Smooth muscle cell (in vitro differentiated cells): ENCODE measurements around the gene ZNF469. TPM values are rescaled to one million over a fixed set of nuclear protein-coding genes. Genes with fewer than 3 reads are reported as not detected.

Experiments used
- DNase-seq: peaks from one replicate; lab custom pipeline; 2025; ENCODE audit not compliant: unreplicated experiment; lab: John Stamatoyannopoulos, UW
- H2AFZ ChIP-seq: fragments of 200-600 bp; sonication (generic); 2 replicates; pipeline ENCODE4 v1.6.0; 2016; ENCODE audit warnings: antibody characterized with exemption, low read depth, mild to moderate bottlenecking
- H3F3A ChIP-seq: fragments of 200-600 bp; sonication (generic); 2 replicates; pipeline ENCODE4 v1.6.0; 2017; ENCODE audit warnings: antibody characterized with exemption, low read depth
- H3K27ac ChIP-seq: fragments of 200-600 bp; sonication (generic); 2 replicates; pipeline ENCODE4 v1.5.1; 2016; ENCODE audit warnings: low read depth, mild to moderate bottlenecking
- H3K27me3 ChIP-seq: fragments of 200-600 bp; sonication (generic); 2 replicates; pipeline ENCODE4 v1.6.1; 2016; ENCODE audit warnings: low read depth, mild to moderate bottlenecking
- H3K36me3 ChIP-seq: fragments of 200-600 bp; sonication (generic); 2 replicates; pipeline ENCODE4 v1.5.1; 2016; ENCODE audit warnings: low read depth
- H3K4me1 ChIP-seq: fragments of 200-600 bp; sonication (generic); 2 replicates; pipeline ENCODE4 v1.5.1; 2016; ENCODE audit warnings: low read depth
- H3K4me2 ChIP-seq: fragments of 200-600 bp; sonication (generic); 2 replicates; pipeline ENCODE4 v1.6.0; 2016; ENCODE audit warnings: mild to moderate bottlenecking
- H3K4me3 ChIP-seq: fragments of 200-600 bp; sonication (generic); 2 replicates; pipeline ENCODE4 v1.5.1; 2016; ENCODE audit warnings: mild to moderate bottlenecking
- H3K79me2 ChIP-seq: fragments of 200-600 bp; sonication (generic); 2 replicates; pipeline ENCODE4 v1.6.0; 2016; ENCODE audit warnings: low read depth, mild to moderate bottlenecking
- H3K9ac ChIP-seq: fragments of 200-600 bp; sonication (generic); 2 replicates; pipeline ENCODE4 v1.6.0; 2016; ENCODE audit warnings: low read depth
- H3K9me3 ChIP-seq: fragments of 200-600 bp; sonication (generic); replicated peaks from 2 replicates; pipeline ENCODE4 v1.5.1; 2016; ENCODE audit warnings: low read depth
- H4K20me1 ChIP-seq: fragments of 200-600 bp; sonication (generic); 2 replicates; pipeline ENCODE4 v1.6.0; 2016; ENCODE audit warnings: low read depth
- WGBS: methylation state at CpG from one replicate; pipeline ENCODE4 v1.1.7; 2016; ENCODE audit warnings: low lambda C conversion rate; 5-methylcytosine and 5-hydroxymethylcytosine counted together
- polyA plus RNA-seq: library from polyadenylated mRNA; unstranded; fragments of >200 nt; fragmentation: Nextera tagmentation; extraction: Ambion mirVana; gene quantifications from 2 replicates; pipeline ENCODE4 v1.2.1, GENCODE V29; 2016
- total RNA-seq: library from RNA; depleted of rRNA; stranded (reverse); fragments of >200 nt; gene quantifications from 2 replicates; pipeline ENCODE4 v1.2.3, GENCODE V29; 2014
- TF ChIP-seq, protein P1 (sequence below): fragments of 200-600 bp; sonication (generic); IDR thresholded peaks from 2 replicates; pipeline ENCODE4 v1.5.1; 2017; ENCODE audit warnings: borderline replicate concordance, mild to moderate bottlenecking, antibody characterized with exemption; ENCODE audit not compliant: insufficient read depth, poor library complexity, severe bottlenecking

Gene ZNF469
- total and polyA plus RNA-seq, 2 experiments from 2014 or later, result 5.0 to 6.2 TPM

DNA sequence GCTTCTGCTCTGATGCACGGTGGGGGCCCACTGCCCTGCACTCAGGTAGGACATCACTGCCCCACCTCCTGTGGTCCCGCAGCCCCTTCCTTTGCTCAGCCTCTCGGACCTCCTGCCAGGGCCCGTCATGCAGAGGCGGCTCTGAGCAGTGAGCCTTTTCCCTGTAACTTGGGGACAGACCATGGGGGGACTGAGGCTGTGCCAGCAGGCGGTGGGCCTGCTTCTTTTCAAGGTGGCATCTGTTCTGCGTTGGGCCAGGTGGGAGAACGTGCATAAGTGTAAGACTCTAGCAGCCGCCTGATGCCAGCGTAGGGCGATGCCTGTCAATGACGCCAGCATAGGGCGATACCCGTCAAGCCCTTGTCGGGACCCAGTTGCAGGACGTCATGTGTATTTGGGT lies 40.3 kb upstream of the ZNF469 start:
- Histone ChIP-seq H3F3A (no peaks in the 10 kb centered on the region), H4K20me1 (no peaks in the 10 kb centered on the region), H3K27ac (no peak overlapping the region), H3K4me2 (no peak overlapping the region), H3K4me1 (no peaks in the 10 kb centered on the region), H3K27me3 (no peaks in the 10 kb centered on the region), H3K36me3 (no peaks in the 10 kb centered on the region), H3K4me3 (no peak overlapping the region), H3K9ac (no peak overlapping the region), H2AFZ (no peak overlapping the region), H3K79me2 (no peaks in the 10 kb centered on the region), H3K9me3 (no peaks in the 10 kb centered on the region)
- 91% methylated on average over 16 of the region's 16 CpGs for WGBS
- TF ChIP-seq, protein P1, sequence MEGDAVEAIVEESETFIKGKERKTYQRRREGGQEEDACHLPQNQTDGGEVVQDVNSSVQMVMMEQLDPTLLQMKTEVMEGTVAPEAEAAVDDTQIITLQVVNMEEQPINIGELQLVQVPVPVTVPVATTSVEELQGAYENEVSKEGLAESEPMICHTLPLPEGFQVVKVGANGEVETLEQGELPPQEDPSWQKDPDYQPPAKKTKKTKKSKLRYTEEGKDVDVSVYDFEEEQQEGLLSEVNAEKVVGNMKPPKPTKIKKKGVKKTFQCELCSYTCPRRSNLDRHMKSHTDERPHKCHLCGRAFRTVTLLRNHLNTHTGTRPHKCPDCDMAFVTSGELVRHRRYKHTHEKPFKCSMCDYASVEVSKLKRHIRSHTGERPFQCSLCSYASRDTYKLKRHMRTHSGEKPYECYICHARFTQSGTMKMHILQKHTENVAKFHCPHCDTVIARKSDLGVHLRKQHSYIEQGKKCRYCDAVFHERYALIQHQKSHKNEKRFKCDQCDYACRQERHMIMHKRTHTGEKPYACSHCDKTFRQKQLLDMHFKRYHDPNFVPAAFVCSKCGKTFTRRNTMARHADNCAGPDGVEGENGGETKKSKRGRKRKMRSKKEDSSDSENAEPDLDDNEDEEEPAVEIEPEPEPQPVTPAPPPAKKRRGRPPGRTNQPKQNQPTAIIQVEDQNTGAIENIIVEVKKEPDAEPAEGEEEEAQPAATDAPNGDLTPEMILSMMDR, result no peak
- DNase-seq, result no peak

DNA sequence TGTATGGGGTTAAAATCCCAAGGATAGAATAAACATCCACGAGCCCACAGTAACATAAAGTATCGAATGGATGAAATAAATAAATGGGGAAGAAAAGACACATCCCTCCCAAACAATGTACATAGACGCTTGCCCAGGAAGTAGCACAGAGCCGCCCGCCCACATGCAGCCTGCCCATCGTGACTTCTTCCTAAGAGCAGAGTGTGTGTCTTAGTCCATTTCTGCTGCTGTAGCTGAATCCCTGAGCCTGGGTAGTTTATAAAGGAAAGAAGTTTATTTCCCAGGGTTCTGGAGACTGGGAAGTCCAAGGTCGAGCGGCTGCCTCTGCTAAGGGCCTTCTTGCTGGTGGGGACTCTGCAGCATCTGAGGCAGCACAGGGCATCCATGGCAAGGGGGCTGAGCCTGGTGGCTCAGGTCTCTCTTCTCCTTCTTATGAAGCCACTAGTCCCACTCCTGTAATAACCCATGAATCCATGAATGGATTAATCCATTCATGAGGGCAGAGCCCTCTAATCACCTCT lies 39.4 kb upstream of the ZNF469 start:
- Histone ChIP-seq H3K4me2 (no peak overlapping the region), H3K9me3 (no peaks in the 10 kb centered on the region), H4K20me1 (no peaks in the 10 kb centered on the region), H3K36me3 (no peaks in the 10 kb centered on the region), H3K4me1 (no peaks in the 10 kb centered on the region), H2AFZ (no peak overlapping the region), H3K4me3 (no peak overlapping the region), H3K79me2 (no peaks in the 10 kb centered on the region), H3F3A (no peaks in the 10 kb centered on the region), H3K27me3 (no peaks in the 10 kb centered on the region), H3K9ac (no peak overlapping the region), H3K27ac (no peak overlapping the region)
- TF ChIP-seq, protein P1, result no peak
- WGBS, result 88% methylated on average over 8 of the region's 8 CpGs
- DNase-seq, result no peak

DNA sequence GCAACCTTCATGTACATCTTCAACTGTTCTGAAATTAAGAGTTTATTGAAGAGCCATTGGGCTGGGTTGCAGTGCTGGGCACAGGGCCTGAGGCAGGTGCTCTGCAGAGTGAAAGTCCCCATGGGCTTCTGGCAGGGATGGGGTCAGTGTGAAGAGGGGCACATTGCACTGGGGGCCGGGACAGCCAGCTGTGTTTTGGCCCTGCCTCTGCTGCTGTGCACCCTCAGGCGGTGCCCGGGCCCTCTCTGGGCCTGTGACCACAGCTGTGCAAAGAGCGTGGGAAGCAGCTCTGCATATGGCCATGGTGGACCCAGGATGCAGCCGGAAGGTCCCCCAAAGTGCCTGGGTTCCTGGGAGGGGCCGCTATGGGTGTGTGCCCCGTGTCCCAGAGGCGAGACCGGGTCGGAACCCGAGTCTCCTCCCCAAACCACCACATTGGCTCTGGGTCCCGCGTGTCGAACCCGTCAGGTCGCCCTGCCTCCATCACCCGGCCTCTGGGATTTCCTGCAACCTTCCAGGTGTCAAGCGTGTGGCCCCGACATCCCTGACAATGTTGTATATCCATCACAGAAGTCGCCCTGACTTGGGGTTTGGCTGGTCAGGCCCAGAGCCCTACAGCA lies 38.2 kb upstream of the ZNF469 start:
- no peaks in the 10 kb centered on the region for H3K9me3 ChIP-seq
- H3K79me2 ChIP-seq, result no peaks in the 10 kb centered on the region
- no peak overlapping the region for H3K27ac ChIP-seq
- H3K27me3 ChIP-seq, result no peaks in the 10 kb centered on the region
- no peaks in the 10 kb centered on the region for H3F3A ChIP-seq
- 95% methylated on average over 20 of the region's 20 CpGs for WGBS
- no peak overlapping the region for H3K9ac ChIP-seq
- DNase-seq, result no peak
- no peak overlapping the region for H2AFZ ChIP-seq
- H3K4me2 ChIP-seq, result no peak overlapping the region
- H4K20me1 ChIP-seq, result no peaks in the 10 kb centered on the region
- no peak overlapping the region for H3K4me3 ChIP-seq
- no peaks in the 10 kb centered on the region for H3K4me1 ChIP-seq
- no peaks in the 10 kb centered on the region for H3K36me3 ChIP-seq
- TF ChIP-seq, protein P1, result no peak
